Type B pancreatic cell (in vitro differentiated cells): ENCODE results near the gene RNF215. TPM values are rescaled to one million over a fixed set of nuclear protein-coding genes. Genes with fewer than 3 reads are reported as not detected.

Experiments used
- DNase-seq: peaks from one replicate; pipeline ENCODE4 v3.0.0; 2021; ENCODE audit warnings: mixed read lengths; ENCODE audit not compliant: unreplicated experiment; ENCODE audit errors: extremely low spot score
- H3K27ac Mint-ChIP-seq: 2 replicates; pipeline ENCODE4 v1.8.0; 2021; ENCODE audit warnings: mild to moderate bottlenecking, mixed read lengths
- H3K27me3 Mint-ChIP-seq: 2 replicates; pipeline ENCODE4 v1.8.0; 2021; ENCODE audit warnings: mixed read lengths
- H3K36me3 Mint-ChIP-seq: 2 replicates; pipeline ENCODE4 v1.8.0; 2021; ENCODE audit warnings: mixed read lengths
- H3K4me1 Mint-ChIP-seq: one replicate; pipeline ENCODE4 v1.8.0; 2021; ENCODE audit warnings: mixed read lengths; ENCODE audit not compliant: unreplicated experiment
- H3K4me3 Mint-ChIP-seq: 2 replicates; pipeline ENCODE4 v1.8.0; 2021; ENCODE audit warnings: mild to moderate bottlenecking, mixed read lengths
- H3K9me3 Mint-ChIP-seq: 2 replicates; pipeline ENCODE4 v1.8.0; 2021; ENCODE audit warnings: mixed read lengths
- total RNA-seq: library from RNA; stranded (reverse); gene quantifications from 2 replicates; pipeline ENCODE4 v1.2.1, GENCODE V29; 2021; ENCODE audit warnings: low replicate concordance
- TF ChIP-seq, protein P1 (sequence below): fragments of 200-600 bp; sonication (generic); conservative IDR thresholded peaks from 2 replicates; pipeline ENCODE4 v1.5.0; 2021; ENCODE audit warnings: antibody characterized with exemption, mild to moderate bottlenecking

RNF215 gene
- total RNA-seq, 1 donor from 2014 or later = 29.2 TPM

DNA sequence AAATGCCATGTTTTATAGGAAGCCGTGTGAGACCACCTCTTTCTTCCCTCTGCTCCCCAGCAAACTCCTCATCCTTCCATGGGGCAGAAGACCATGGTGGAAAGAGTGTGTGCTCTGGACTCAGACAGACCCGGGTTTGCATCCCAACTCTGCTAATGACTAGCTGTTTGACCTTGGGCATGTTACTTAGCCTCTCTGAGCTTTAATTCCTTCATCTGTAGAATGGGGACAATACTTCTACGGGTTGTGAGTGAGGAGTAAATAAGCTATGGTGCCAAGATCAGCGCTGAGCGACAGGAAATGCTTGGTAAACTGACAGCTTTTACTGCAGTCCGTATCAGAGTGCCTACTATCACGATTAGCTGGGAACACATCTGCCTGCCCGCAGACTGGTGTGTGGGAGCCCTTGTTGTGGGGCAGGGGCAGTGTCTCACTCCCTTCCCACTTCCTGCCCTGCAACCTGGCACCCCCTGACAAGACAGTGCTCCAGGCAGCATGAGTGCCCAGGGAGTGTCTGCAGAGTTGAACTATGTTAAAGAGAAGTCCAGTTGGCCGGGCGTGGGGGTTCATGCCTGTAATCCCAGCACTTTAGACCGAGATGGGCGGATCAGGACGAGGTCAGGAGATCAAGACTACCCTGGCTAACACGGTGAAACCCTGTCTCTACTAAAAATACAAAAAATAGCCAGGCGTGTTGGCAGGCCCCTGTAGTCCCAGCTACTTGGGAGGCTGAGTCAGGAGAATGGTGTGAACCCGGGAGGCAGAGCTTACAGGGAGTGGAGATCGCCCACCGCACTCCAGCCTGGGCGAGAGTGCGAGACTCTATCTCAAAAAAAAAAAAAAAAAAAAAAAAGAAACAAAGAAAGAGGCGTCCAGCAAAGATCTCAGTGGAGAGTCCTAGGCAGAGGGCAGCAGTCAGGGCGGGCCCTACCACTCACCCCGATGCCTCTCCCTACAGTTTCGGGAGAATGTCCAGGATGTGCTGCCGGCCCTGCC lies 11.8 kb upstream of the RNF215 start:
- H3K36me3 Mint-ChIP-seq = no peaks in the 10 kb centered on the region

DNA sequence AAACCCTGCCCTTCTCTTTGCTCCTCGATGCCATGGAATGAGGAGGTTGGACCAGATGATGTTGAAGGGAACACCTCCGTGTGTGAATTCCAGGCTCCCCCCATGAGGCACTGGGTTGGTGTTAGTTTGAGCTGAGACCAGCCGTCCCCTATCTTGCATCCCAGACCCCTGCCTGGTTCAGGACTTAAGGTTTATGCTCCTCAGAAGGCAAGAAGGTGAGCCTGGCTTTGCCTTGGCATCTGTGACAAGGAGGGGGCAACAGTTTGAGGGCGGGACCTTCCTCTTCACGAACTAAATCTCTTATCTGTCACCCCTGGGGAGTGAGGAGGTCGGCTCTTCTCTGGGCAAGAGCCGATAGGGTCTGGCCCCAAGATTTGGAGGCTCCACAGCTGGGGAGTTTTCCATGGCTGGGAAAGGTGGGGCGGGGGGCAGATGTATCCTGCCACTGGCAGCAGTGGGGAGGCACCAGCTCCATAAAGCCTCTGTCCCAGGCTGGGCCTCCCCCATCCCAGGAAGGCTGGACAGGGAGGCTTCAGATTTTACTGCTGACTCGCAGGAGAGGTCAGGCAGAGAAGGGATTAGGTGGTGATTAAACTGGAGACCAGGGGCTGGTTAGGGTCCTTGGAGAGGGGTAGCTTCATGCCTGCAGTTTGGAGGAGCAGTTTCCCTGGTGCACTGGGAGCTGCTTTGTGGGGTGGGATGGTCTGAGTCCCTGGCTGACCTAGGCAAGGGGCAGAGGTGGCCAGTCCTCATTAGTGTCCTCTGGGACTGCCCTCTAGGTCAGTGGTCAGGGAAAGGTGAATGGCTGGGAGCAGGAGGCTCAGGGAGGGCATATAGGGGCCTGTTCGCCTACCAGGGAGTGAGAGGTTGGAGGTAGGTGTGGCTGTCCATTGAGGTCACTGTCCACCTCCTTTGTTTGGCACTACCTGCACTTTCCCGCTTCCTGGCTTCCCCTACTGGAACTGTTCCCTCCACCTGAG lies 10.7 kb upstream of the RNF215 start:
- Mint-ChIP-seq H3K27ac (peak overlapping the region; percentile 48), H3K9me3 (no peaks in the 10 kb centered on the region), H3K4me1 (peaks cover 20% of the 10 kb centered on the region), H3K4me3 (peak overlapping the region; percentile 86), H3K27me3 (peaks cover 23% of the 10 kb centered on the region), H3K36me3 (no peaks in the 10 kb centered on the region)
- no peak for DNase-seq
- TF ChIP-seq, protein P1, sequence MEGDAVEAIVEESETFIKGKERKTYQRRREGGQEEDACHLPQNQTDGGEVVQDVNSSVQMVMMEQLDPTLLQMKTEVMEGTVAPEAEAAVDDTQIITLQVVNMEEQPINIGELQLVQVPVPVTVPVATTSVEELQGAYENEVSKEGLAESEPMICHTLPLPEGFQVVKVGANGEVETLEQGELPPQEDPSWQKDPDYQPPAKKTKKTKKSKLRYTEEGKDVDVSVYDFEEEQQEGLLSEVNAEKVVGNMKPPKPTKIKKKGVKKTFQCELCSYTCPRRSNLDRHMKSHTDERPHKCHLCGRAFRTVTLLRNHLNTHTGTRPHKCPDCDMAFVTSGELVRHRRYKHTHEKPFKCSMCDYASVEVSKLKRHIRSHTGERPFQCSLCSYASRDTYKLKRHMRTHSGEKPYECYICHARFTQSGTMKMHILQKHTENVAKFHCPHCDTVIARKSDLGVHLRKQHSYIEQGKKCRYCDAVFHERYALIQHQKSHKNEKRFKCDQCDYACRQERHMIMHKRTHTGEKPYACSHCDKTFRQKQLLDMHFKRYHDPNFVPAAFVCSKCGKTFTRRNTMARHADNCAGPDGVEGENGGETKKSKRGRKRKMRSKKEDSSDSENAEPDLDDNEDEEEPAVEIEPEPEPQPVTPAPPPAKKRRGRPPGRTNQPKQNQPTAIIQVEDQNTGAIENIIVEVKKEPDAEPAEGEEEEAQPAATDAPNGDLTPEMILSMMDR = no peak

More for the DNA sequence above, 11.8 kb upstream of the RNF215 start:
- H3K27me3 Mint-ChIP-seq = peaks cover 16% of the 10 kb centered on the region
- peak overlapping the region; percentile 48 for H3K27ac Mint-ChIP-seq
- peaks cover 16% of the 10 kb centered on the region for H3K4me1 Mint-ChIP-seq
- no peak for DNase-seq
- no peaks in the 10 kb centered on the region for H3K9me3 Mint-ChIP-seq
- TF ChIP-seq, protein P1 = no peak
- H3K4me3 Mint-ChIP-seq = peak overlapping the region; percentile 73

DNA sequence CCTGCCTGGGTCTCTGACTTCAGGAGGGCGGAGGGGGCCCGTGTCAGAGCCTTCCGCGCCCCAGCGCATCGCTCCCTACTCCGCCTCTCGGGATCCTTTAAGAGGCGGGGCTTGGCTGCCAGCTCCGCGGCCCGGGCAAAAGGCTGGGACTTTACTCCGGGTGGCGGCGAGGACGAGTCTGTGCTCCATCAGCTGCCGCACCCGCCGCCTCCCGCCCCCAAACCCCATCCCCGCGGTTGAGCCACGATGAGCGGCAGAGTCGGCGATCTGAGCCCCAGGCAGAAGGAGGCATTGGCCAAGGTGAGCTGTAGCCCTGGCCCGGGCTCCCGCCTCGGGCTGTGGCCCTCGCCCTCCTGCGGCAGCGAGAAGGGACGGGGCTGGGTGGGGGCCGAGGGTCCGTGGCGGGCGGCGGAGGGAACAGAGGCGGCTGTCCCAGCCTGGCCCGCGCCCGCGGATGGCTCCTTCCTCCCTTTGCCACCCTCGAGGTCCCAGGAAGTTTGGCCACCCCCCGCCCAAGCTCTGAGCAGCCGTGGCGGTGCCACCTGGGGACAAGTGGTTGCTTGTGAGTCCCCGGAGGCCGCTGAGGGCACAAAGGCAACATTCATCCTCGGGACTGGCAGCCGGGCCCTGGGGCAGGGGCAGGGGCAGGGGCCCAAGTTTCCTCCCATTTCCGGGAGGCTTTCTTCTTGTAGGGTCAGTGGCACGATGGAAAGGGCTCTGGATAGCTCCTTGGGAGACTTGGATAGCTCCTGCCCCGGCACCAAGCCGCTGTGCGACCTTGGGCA lies 9.9 kb upstream of the RNF215 start, which contains the start of gene SEC14L2:
Gene SEC14L2 (plus strand): TSS at position 148 of the 785 bp plus-strand sequence. CDS start 99 bp downstream, at position 247.
- Mint-ChIP-seq H3K27me3 (peaks cover 23% of the 10 kb centered on the region), H3K4me3 (peak within 1 kb of the TSS; percentile 86), H3K9me3 (no peaks in the 10 kb centered on the region), H3K4me1 (peaks cover 18% of the 10 kb centered on the region), H3K36me3 (no peaks in the 10 kb centered on the region), H3K27ac (no peak within 1 kb of the TSS)
- TF ChIP-seq, protein P1 = no peak
- DNase-seq = no peak

DNA sequence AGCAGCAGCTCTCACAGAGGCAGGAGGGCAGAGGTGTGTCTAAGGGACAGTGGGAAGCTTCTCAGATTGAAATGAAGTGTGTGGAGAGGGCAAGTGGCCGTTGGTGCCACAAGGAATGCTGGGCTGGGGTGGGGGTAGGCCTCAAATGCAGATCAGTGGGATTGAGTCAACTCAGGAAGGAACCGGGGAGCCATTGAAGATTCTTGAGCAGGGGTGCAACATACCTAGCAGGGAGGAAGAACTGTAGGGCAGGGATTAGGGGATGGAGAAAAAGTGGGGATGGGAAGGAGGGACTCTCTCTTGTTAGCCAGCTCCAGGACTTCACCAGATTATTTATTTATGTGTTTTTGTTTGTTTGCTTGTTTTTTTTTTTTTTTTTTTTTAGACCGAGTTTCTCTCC lies 6.7 kb upstream of the RNF215 start:
- Mint-ChIP-seq H3K36me3 (no peaks in the 10 kb centered on the region), H3K27me3 (peaks cover 21% of the 10 kb centered on the region), H3K4me3 (no peak overlapping the region), H3K4me1 (peaks cover 13% of the 10 kb centered on the region), H3K9me3 (no peaks in the 10 kb centered on the region), H3K27ac (no peak overlapping the region)
- no peak for DNase-seq
- TF ChIP-seq, protein P1 = no peak

DNA sequence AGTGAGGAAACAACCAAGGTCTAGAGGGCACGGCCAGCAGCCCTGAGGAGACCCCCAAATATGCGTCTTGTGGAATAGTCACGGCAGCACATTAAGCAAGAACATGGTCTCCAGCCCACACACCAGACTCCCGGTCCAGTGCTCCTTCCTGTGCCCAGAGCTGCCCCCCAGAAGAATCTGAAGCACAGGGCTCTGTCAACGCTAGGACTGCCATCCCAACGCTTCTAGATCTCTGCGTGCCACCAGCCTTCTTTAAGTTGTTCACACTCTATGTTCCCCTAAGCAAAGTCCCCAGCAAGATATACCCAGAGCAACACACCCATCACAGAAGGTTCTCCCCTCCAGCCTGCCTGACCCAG lies 6.1 kb upstream of the RNF215 start:
- no peak overlapping the region for H3K4me3 Mint-ChIP-seq
- no peak overlapping the region for H3K27ac Mint-ChIP-seq
- H3K36me3 Mint-ChIP-seq = no peaks in the 10 kb centered on the region
- TF ChIP-seq, protein P1 = no peak
- H3K9me3 Mint-ChIP-seq = no peaks in the 10 kb centered on the region
- peaks cover 15% of the 10 kb centered on the region for H3K27me3 Mint-ChIP-seq
- DNase-seq = no peak
- peaks cover 13% of the 10 kb centered on the region for H3K4me1 Mint-ChIP-seq
